Body of pancreas (tissue), 4 donors: ENCODE data around the gene CBX4.
A peak's percentile ranks its signal among the peaks of the same experiment; 100 is the strongest.

Experiments used
- CTCF ChIP-seq, 7 experiments: fragments of 450-650 bp in 4 of 7; fragments of 200-600 bp in 3 of 7; sonication (generic) in 3 of 7; IDR thresholded peaks; one replicate each; pipeline ENCODE4 v1.5.1; 2016 to 2019; ENCODE audit warnings: antibody characterized with exemption in 7 of 7
- POLR2A ChIP-seq, 3 donors: fragments of 450-650 bp; IDR thresholded peaks; one replicate each; pipeline ENCODE4 v1.6.1; 2016; ENCODE audit warnings: antibody characterized with exemption in 3 of 3, mild to moderate bottlenecking in 2 of 3

DNA sequence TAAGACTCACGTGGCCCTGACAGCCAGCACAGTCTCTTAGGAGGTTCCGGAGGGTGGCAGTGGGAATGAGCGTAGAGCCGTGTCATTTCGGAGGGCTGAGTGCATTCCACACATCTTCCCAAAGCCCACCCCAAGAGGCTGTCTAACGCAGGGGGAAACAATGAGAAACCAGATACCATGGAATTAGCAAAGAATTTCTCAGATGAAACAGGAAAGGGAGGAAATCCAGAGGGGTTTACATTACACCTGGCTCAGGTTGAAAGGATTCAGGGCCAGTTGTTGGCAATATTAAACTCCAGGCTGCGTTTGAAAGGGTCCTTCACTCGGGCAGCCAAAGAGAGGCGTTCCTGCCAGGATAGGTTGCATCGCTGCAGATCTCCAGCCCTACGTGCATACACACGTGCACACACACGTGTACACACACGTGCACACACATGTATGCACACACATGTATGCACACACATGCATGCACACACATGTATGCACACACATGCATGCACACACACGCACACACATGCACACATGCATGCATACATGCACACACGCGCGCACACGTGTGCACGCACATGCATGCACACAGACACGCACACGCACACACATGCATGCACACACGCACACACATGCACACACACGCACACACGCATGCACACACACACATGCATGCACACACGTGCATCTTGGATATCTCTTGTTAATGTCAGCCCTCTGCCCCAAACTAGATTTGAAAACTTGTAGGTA is 12.2 kb downstream of the CBX4 start:
- TF ChIP-seq CTCF (IDR thresholded peaks at IDR 0.05) (peak in 1 of 7 experiments; percentile 21), POLR2A (IDR thresholded peaks at IDR 0.05) (no peak)
